GM23338 (cell line): ENCODE measurements around the gene SPRR2A. TPM values are rescaled to one million over a fixed set of nuclear protein-coding genes. Genes with fewer than 3 reads are reported as not detected.

ENCODE experiments used
- ATAC-seq: fragments of 200-7000 bp; cut with Tn5 transposase; 3 replicates; pipeline ENCODE4 v1.9.1; 2020
- DNase-seq: peaks from one replicate; pipeline ENCODE4 v3.0.0-alpha.2; 2015; ENCODE audit warnings: low spot score
- H2AFZ ChIP-seq: fragments of 200-600 bp; sonication (generic); 2 replicates; pipeline ENCODE4 v1.8.0; 2016; ENCODE audit warnings: antibody characterized with exemption, mild to moderate bottlenecking, moderate library complexity
- H3F3A ChIP-seq: fragments of 200-600 bp; sonication (generic); replicated peaks from 2 replicates; pipeline ENCODE4 v1.8.0; 2017; ENCODE audit warnings: antibody characterized with exemption, mixed run types, low read depth
- H3K27ac ChIP-seq: fragments of 200-600 bp; sonication (generic); 2 replicates; pipeline ENCODE4 v1.6.1; 2016; ENCODE audit warnings: low read depth
- H3K27me3 ChIP-seq: fragments of 200-600 bp; sonication (generic); 2 replicates; pipeline ENCODE4 v1.8.0; 2016; ENCODE audit warnings: mild to moderate bottlenecking, mixed run types, moderate library complexity; ENCODE audit not compliant: insufficient read depth
- H3K36me3 ChIP-seq: fragments of 200-600 bp; sonication (generic); 2 replicates; pipeline ENCODE4 v1.8.0; 2016; ENCODE audit warnings: mild to moderate bottlenecking; ENCODE audit not compliant: insufficient read depth
- H3K4me1 ChIP-seq: fragments of 200-600 bp; sonication (generic); 2 replicates; pipeline ENCODE4 v1.8.0; 2016; ENCODE audit warnings: mild to moderate bottlenecking, moderate library complexity; ENCODE audit not compliant: insufficient read depth
- H3K4me2 ChIP-seq: fragments of 200-600 bp; sonication (generic); 2 replicates; pipeline ENCODE4 v1.7.1; 2017; ENCODE audit warnings: mixed run types
- H3K4me3 ChIP-seq: fragments of 200-600 bp; sonication (generic); 2 replicates; pipeline ENCODE4 v1.6.1; 2016; ENCODE audit warnings: mixed run types
- H3K79me2 ChIP-seq: fragments of 200-600 bp; sonication (generic); replicated peaks from 2 replicates; pipeline ENCODE4 v1.8.0; 2017; ENCODE audit warnings: mild to moderate bottlenecking; ENCODE audit not compliant: insufficient read depth
- H3K9me2 ChIP-seq: fragments of 200-600 bp; sonication (generic); 2 replicates; pipeline ENCODE4 v1.8.0; 2017; ENCODE audit not compliant: insufficient read depth
- H4K20me1 ChIP-seq: fragments of 200-600 bp; sonication (generic); replicated peaks from 2 replicates; pipeline ENCODE4 v1.8.0; 2017; ENCODE audit warnings: mild to moderate bottlenecking; ENCODE audit not compliant: insufficient read depth
- H3K27ac Mint-ChIP-seq: 2 replicates; pipeline ENCODE4 v1.8.0; 2020; ENCODE audit warnings: inconsistent platforms, mild to moderate bottlenecking, moderate library complexity, mixed read lengths
- H3K27me3 Mint-ChIP-seq: 3 replicates; pipeline ENCODE4 v1.8.0; 2022; ENCODE audit warnings: low read depth, mild to moderate bottlenecking, moderate library complexity, mixed read lengths, inconsistent platforms; ENCODE audit not compliant: insufficient read depth, poor library complexity
- H3K36me3 Mint-ChIP-seq: 3 replicates; pipeline ENCODE4 v1.8.0; 2021; ENCODE audit warnings: low read depth, mild to moderate bottlenecking, inconsistent platforms, moderate library complexity, mixed read lengths
- H3K4me1 Mint-ChIP-seq: 3 replicates; pipeline ENCODE4 v1.8.0; 2020; ENCODE audit warnings: mild to moderate bottlenecking, inconsistent platforms, mixed read lengths
- H3K4me3 Mint-ChIP-seq: 3 replicates; pipeline ENCODE4 v1.8.0; 2021; ENCODE audit warnings: moderate library complexity, mild to moderate bottlenecking, inconsistent platforms, mixed read lengths
- H3K9me3 Mint-ChIP-seq: 3 replicates; pipeline ENCODE4 v1.8.0; 2020; ENCODE audit warnings: moderate library complexity, mild to moderate bottlenecking, inconsistent platforms, mixed read lengths
- CREB1 ChIP-seq: fragments of 250-450 bp; sonication (Bioruptor Pico); IDR thresholded peaks from 2 replicates; pipeline ENCODE4 v1.5.0; 2020; ENCODE audit warnings: low read depth, mild to moderate bottlenecking, moderate library complexity
- CTCF ChIP-seq, 2 experiments: fragments of 200-600 bp in 1 of 2; sonication (generic) in 1 of 2; conservative IDR thresholded peaks; 2 replicates each; pipeline versions ENCODE4 v1.5.1 to v1.6.1; 2016 to 2017; ENCODE audit warnings: antibody characterized with exemption in 2 of 2, low read depth in 2 of 2, mild to moderate bottlenecking in 2 of 2, moderate library complexity in 1 of 2
- EZH2 ChIP-seq: fragments of 200-600 bp; sonication (generic); IDR thresholded peaks from one replicate; pipeline ENCODE4 v1.8.0; 2017; ENCODE audit warnings: antibody characterized with exemption, mild to moderate bottlenecking, low read depth; ENCODE audit not compliant: unreplicated experiment
- EZH2phosphoT487 ChIP-seq: fragments of 200-600 bp; sonication (generic); IDR thresholded peaks from one replicate; pipeline ENCODE4 v1.8.1; 2018; ENCODE audit warnings: antibody characterized with exemption; ENCODE audit not compliant: unreplicated experiment
- JUNB ChIP-seq: IDR thresholded peaks from one replicate; pipeline ENCODE4 v1.6.1; 2016; ENCODE audit warnings: antibody characterized with exemption; ENCODE audit not compliant: unreplicated experiment
- NANOG ChIP-seq: IDR thresholded peaks from 2 replicates; pipeline ENCODE4 v1.6.1; 2016; ENCODE audit warnings: antibody characterized with exemption, borderline replicate concordance
- POLR2AphosphoS5 ChIP-seq: IDR thresholded peaks from 2 replicates; pipeline ENCODE4 v1.6.1; 2016; ENCODE audit warnings: antibody characterized with exemption, low read depth
- STAT1 ChIP-seq: IDR thresholded peaks from one replicate; pipeline ENCODE4 v1.6.1; 2016; ENCODE audit warnings: antibody characterized with exemption; ENCODE audit not compliant: unreplicated experiment
- ZNF114 ChIP-seq: fragments of 250-450 bp; sonication (Bioruptor Pico); IDR thresholded peaks from 2 replicates; pipeline ENCODE4 v1.5.0; 2020; ENCODE audit warnings: mild to moderate bottlenecking, moderate library complexity
- ZNF331 ChIP-seq: fragments of 250-450 bp; sonication (Bioruptor Pico); IDR thresholded peaks from 2 replicates; pipeline ENCODE4 v1.5.0; 2020; ENCODE audit warnings: low read depth, mild to moderate bottlenecking, moderate library complexity
- ZNF462 ChIP-seq: fragments of 250-450 bp; sonication (Bioruptor Pico); IDR thresholded peaks from 2 replicates; pipeline ENCODE4 v1.5.0; 2020; ENCODE audit warnings: mild to moderate bottlenecking, moderate library complexity
- polyA plus RNA-seq: library from polyadenylated mRNA; unstranded; fragments of >200 nt; fragmentation: Nextera tagmentation; extraction: Ambion mirVana; gene quantifications from 2 replicates; pipeline ENCODE4 v1.2.1, GENCODE V29; 2016
- total RNA-seq: library from RNA; depleted of rRNA; stranded (reverse); fragments of >200 nt; shearing (Covaris generic); gene quantifications from 2 replicates; pipeline ENCODE4 v1.2.3, GENCODE V29; 2014
- TF ChIP-seq, protein P1 (sequence below): IDR thresholded peaks from 2 replicates; pipeline ENCODE4 v1.6.1; 2016; ENCODE audit warnings: antibody characterized with exemption
- TF ChIP-seq, protein P2 (sequence below): IDR thresholded peaks from one replicate; pipeline ENCODE4 v1.6.1; 2018; ENCODE audit warnings: antibody characterized with exemption; ENCODE audit not compliant: unreplicated experiment

Gene SPRR2A
- total and polyA plus RNA-seq, 2 experiments from 2014 or later = not detected

DNA sequence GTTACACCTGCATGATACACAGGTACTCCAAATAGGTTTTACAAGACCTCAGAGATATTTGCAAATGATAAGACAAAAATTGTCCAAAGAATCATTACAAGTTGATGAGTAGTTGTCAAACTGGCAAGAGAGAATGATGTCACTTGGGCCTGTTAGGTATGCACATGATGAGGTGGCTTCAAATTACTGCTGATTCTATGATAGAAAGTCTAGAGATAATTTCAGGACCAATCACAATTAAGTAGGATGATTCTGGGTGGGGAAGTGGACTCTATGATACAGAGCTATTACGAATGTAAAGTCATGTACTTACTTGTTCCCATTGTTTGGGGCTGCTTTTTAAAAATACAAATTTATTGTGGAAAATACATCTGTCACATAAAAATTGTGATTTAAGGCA is 31.5 kb downstream of the SPRR2A start:
- H3K4me1 Mint-ChIP-seq = peaks cover 20% of the 10 kb centered on the region
- H3K79me2 ChIP-seq = no peaks in the 10 kb centered on the region
- no peak overlapping the region for H3K4me3 ChIP-seq
- TF ChIP-seq POLR2AphosphoS5 = no peak
- TF ChIP-seq ZNF462 (CRISPR knock-in tag) = no peak
- no peak for TF ChIP-seq CREB1 (CRISPR knock-in tag)
- TF ChIP-seq, protein P1, sequence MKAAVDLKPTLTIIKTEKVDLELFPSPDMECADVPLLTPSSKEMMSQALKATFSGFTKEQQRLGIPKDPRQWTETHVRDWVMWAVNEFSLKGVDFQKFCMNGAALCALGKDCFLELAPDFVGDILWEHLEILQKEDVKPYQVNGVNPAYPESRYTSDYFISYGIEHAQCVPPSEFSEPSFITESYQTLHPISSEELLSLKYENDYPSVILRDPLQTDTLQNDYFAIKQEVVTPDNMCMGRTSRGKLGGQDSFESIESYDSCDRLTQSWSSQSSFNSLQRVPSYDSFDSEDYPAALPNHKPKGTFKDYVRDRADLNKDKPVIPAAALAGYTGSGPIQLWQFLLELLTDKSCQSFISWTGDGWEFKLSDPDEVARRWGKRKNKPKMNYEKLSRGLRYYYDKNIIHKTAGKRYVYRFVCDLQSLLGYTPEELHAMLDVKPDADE = no peak
- no peak for TF ChIP-seq JUNB
- no peak for TF ChIP-seq NANOG
- TF ChIP-seq CTCF (conservative IDR thresholded peaks at IDR 0.05; ENCODE audit: low read depth in 2 of 2) = no peak
- TF ChIP-seq EZH2 = no peak
- TF ChIP-seq STAT1 = no peak
- TF ChIP-seq, protein P2, sequence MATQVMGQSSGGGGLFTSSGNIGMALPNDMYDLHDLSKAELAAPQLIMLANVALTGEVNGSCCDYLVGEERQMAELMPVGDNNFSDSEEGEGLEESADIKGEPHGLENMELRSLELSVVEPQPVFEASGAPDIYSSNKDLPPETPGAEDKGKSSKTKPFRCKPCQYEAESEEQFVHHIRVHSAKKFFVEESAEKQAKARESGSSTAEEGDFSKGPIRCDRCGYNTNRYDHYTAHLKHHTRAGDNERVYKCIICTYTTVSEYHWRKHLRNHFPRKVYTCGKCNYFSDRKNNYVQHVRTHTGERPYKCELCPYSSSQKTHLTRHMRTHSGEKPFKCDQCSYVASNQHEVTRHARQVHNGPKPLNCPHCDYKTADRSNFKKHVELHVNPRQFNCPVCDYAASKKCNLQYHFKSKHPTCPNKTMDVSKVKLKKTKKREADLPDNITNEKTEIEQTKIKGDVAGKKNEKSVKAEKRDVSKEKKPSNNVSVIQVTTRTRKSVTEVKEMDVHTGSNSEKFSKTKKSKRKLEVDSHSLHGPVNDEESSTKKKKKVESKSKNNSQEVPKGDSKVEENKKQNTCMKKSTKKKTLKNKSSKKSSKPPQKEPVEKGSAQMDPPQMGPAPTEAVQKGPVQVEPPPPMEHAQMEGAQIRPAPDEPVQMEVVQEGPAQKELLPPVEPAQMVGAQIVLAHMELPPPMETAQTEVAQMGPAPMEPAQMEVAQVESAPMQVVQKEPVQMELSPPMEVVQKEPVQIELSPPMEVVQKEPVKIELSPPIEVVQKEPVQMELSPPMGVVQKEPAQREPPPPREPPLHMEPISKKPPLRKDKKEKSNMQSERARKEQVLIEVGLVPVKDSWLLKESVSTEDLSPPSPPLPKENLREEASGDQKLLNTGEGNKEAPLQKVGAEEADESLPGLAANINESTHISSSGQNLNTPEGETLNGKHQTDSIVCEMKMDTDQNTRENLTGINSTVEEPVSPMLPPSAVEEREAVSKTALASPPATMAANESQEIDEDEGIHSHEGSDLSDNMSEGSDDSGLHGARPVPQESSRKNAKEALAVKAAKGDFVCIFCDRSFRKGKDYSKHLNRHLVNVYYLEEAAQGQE = no peak
- no peak for TF ChIP-seq EZH2phosphoT487
- no peak for TF ChIP-seq ZNF114 (CRISPR knock-in tag)
- TF ChIP-seq ZNF331 (CRISPR knock-in tag) = no peak
- H3K9me2 ChIP-seq = peaks cover 9% of the 10 kb centered on the region
- no peak overlapping the region for H3K27ac Mint-ChIP-seq
- H3K27me3 ChIP-seq = no peaks in the 10 kb centered on the region
- peaks cover 3% of the 10 kb centered on the region; the same call in 1 of the 3 replicates for H3K9me3 Mint-ChIP-seq
- peaks cover 15% of the 10 kb centered on the region for H3K4me1 ChIP-seq
- no peak overlapping the region for H3K27ac ChIP-seq
- H2AFZ ChIP-seq = no peak overlapping the region
- no peaks in the 10 kb centered on the region for H3K36me3 Mint-ChIP-seq
- H3K4me3 Mint-ChIP-seq = no peak overlapping the region
- peaks cover 3% of the 10 kb centered on the region for H3K27me3 Mint-ChIP-seq
- DNase-seq (no peak), ATAC-seq (no peak)
- no peak overlapping the region for H3K4me2 ChIP-seq
- no peaks in the 10 kb centered on the region for H3F3A ChIP-seq
- H3K36me3 ChIP-seq = no peaks in the 10 kb centered on the region
- H4K20me1 ChIP-seq = no peaks in the 10 kb centered on the region
